HG03521 (cell line): Measurements from ENCODE around the gene RRN3.
"Not testable (repeated sequence)": the region's sequence is repeated elsewhere in the genome, so short reads cannot be mapped to it uniquely, and the experiment has no call there.

ENCODE experiments used
- ATAC-seq: cut with Tn5 transposase; IDR thresholded peaks from one replicate; pipeline ENCODE4 v1.9.1; 2021; ENCODE audit warnings: mild to moderate bottlenecking, moderate library complexity; ENCODE audit not compliant: unreplicated experiment

The RRN3 gene

DNA sequence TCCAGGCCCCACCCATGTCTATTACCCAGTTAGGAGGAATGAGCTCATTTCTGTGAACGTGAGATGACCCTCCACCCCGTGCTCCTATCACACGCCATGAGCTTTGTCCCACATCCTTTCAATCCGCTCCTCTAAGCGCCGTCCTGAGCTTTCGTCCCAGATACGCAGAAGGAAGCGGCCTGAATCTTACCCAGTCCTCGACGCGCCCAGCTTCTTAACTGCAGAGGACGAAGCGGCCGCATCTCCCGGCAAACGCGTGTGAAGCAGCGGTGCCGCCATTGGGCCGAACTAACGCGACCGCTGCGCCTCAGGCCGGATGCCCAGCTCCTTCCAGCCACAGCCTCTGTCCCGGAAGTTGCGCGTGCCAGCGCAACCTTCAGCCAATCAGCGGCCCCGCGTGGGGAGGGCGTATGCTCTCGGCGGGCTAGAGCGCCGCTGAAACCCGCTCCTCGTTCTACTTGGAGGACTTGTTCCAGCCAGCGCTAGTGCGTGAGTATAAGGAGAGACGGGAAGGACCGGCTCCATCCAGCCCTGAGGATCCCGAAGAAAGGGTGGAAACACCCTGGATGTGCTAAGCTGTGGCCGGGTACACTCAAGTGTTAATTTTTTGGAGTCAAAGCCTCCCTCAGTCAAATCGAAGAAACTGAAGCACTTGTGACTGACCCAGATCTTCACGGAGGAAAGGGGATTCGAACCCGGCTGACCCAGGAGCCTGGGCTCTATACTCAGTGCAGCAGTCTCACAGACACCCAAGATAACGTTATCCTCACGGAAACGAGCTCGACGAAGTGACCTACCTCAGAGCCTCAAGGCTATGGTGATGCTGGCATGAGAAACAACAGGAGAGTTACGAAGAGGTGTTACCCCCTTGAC, at the start of gene RRN3:
TSS of gene RRN3 (minus strand) at position 318 of the 873 bp plus-strand sequence. CDS start at position 279, 39 bp downstream.
- peak; percentile 98 for ATAC-seq

DNA sequence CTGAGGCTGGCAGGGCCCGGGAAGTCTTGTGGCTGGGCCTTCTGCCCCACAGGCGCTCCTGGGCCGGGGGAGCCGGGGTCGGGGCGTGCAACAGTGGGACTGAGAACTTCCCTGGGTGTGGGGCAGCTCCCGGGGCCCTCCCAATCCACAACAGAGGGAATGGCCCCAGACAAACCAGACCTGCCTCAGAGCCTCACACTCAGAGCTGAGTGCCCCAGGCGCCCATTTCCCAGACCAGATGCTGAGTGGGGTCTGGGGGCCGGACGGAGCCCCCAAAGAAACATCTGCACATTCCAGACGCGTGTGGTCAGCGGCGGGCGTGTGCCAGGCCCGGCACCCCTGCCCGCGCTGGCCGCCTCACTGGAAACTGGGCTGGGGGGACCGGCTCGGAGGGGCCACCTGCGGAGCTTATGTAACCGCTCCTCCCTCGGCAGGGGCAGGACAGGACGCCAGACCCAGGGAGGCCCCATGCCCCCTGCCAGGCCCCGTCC, 49.6 kb upstream of the RRN3 start:
- not testable (repeated sequence) for ATAC-seq

DNA sequence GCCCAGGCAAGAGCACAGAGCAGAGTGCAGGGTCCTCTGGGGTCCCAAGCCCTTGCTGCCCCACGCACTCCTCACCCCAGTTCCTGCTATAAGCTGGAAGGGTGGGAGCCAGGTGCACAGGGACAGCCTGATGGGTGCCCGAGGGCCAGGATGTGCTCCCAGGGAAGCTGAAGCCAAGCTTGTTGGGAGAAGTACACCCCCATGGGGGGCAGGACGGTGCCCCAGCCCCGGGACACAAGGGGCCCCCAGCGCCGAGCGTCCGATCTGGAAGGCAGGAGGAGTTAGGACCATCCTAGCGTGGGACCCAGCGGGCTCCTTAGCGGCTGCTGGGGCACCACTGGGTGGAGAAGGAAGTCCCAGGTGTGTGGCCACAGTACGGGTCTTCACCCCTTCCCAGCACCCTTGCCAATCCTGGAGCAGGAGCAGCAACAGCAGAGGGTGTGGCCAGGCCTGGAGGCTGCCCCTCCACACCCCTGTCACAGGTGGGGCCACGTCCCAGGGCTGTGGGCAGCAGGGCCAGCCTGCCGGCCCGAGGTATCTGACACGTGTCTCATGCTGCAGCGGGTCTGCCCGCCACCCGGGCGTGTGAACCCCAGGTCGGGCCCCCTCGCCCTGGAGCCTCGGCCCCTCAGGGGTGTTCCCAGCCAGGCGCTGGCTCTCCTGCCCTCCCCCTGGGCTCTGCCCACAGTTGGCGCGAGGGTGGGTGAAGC, 49.0 kb upstream of the RRN3 start:
- ATAC-seq = not testable (repeated sequence)

DNA sequence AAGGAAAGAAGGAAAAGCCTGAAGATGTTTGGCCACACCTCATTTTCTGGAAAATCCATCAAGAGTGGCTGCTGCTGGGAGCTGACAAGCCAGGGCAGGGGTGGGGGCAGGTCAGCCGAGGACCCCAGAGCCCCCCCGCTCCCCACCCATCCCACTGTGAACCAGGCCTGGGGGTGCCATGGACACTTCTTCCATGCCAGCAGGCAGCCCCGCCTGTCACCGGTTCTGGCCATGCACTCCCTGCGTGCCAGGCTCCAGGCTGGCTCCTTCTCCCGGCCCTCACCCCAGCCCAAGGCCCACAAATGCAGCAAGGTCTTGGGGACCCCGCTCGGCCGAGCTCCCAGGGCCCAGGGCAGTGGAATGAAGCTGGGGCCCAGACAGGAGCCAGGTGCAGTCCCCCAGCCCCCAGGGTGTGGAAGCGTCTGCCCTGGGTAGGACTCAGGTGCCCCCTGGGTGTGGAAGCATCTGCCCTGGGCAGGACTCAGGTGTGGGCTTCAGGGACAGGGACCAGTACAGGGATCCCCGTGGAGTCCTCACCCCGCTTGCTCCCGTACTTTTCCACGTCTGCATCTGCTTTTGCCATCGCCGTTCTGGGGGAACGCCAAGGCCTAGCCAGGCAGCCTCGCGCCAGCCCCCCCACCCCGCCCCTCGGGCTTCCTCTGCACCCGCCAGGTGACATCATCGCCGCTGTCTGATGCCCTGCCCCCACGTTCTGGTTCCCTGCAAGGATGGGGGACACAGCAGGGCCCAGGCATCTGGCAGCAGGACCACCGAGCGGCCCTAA, 48.2 kb upstream of the RRN3 start:
- ATAC-seq = not testable (repeated sequence)

DNA sequence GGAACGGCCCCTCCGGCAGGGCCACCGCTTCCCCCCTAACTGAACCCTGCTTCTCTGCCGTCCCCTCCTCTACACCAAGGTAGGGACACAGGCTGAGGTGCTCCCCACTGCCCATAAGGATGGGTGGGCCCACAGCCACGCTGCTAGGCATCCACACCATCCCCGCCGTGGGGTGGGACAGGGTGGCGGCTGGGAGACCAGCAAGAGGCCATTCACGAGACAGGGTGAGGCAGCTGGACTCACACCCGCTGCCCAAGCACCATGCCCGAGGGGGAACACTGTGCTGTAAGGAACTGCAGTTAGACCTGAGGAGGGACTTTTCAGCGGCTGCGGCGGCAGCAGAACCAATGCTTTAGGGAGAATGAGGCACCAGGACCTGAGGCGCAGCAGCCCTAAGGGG, 47.5 kb upstream of the RRN3 start:
- no peak for ATAC-seq

GRCh38 chr16:15140444-15141365, 46.6 kb upstream of the RRN3 start:
- ATAC-seq = not testable (repeated sequence)

DNA sequence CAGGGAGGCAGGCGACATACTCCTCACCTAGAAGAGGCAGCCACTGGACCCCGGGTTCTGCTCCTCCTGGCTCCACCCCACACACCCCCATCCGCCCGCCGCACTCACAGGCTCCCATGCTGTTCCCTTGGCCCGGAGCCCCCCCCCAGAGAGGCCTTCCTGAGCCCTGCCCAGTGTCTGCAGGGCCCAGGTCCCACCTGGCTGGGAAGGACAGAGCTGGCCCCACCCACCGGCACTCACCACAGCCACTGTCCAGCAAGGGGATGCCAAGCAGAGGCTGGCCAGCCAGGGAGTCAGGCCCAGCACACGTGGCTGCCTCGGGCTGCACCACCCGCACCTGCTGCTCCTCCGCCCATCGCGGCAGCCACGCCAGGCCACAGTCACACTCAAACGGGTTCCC, 43.4 kb upstream of the RRN3 start:
- not testable (repeated sequence) for ATAC-seq

GRCh38 chr16:15135483-15136360, 41.6 kb upstream of the RRN3 start:
- ATAC-seq = not testable (repeated sequence)

- not testable (repeated sequence) for ATAC-seq
These were observed 40.8 kb upstream of the RRN3 start for GRCh38 chr16:15134752-15135482.

GRCh38 chr16:15133554-15133953, 39.5 kb upstream of the RRN3 start:
- ATAC-seq = not testable (repeated sequence)

DNA sequence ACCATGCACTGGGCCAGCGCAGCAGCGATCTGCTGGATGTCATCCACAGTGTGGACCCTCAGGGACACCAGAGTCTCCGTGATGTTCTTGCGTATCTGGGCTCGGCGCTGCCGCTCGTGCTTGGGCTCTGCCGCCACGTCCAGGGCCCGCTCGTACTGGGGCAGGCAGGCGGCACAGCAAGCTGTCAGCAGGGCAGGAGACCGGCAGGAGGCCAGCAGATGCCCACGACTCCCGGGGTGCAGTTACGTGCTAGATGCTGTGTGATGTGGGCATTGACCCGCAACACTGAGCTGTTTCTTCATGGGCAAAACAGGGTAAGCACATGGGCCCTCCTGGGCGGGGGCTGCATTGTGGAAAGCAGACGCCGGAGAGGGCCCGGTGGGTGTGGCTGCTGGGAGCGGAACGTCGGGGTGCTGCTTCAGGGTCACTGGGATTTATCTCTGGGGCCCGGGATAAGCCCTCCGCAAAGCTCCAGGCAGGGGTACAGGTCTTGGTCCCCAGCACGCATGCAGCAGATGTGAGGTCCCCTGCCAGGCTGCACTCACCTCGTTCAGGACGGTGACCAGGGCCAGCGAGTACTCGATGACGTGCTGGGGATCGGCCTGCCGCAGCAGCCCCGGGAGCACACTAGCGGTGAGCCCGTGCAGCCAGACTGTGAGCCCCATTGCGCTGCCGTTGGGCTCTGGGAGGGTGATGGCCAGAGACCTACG, 38.8 kb upstream of the RRN3 start:
- ATAC-seq = not testable (repeated sequence)

DNA sequence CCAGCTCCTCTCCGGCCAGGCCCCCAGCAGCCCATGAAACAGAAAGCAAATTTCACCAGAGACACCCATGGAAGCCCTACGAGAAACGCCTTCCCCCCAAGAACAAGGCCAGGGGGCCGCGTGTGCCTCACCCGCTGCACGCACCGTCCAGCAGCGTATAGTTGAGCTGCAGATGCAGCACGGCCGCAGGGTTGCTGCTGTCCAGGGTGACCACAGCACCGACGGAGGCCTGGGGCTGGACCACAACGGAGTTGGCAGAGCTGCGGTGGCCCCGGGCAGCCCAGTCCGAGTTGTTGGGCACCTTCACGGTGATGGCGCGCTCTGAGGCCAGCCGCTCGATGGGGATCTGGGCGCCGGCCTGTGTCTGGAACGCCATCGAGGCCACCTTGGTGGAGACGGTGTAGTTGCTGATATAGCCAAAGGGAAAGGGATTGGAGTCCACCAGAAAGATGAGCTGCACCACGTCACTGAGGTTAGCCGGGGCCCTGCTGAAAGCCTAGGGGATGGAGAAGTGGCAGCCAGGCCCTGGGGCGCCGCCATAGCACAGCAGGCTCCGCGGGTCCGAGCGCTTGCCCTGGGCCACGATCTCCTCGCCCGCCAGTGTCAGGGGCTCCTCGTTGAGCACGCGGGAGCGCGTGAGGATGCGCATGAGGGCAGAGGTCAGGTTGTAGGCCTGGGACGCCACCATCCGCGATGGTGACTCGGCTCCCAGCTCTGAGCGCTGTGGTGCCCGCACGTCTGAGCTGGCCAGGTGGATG, 37.0 kb upstream of the RRN3 start:
- ATAC-seq = not testable (repeated sequence)

GRCh38 chr16:15130256-15130932, 36.3 kb upstream of the RRN3 start:
- ATAC-seq = not testable (repeated sequence)

GRCh38 chr16:15127641-15128425, 33.8 kb upstream of the RRN3 start:
- ATAC-seq = not testable (repeated sequence)

DNA sequence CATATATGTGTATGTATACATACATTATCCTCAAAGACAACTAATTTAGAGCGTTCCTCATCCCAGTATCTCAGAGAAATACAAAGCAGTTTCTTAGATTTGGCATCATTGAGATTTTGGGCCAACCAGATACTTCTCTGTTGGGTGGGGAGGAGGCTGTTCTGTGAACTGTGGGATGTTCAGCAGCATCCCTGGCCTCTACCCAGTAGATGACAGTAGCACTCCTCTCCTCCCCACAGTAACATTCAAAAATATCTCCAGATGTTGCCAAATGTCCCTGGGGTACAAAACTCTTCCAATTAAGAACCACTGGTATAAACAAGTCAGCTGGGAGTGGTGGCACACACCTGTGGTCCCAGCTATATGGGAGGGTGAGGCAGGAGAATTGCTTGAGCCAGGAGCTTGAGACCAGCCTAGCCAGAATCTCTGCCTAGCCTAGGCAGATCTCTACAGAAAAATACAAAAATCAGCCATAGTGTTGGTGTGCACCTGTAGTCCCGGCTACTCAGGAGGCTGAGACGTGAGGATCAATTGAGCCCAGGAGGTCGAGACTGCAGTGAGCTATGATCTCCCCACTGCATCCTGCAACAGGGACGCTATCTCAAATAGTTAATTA, 6.4 kb upstream of the RRN3 start:
- ATAC-seq = not testable (repeated sequence)
